ENCODE data around the gene RICTOR. TPM values are rescaled to one million over a fixed set of nuclear protein-coding genes. Genes with fewer than 3 reads are reported as not detected.
A peak's percentile ranks its signal among the peaks of the same experiment; 100 is the strongest.

Gene RICTOR
- total RNA-seq, 1 donor from 2014 or later = 35.3 TPM

DNA sequence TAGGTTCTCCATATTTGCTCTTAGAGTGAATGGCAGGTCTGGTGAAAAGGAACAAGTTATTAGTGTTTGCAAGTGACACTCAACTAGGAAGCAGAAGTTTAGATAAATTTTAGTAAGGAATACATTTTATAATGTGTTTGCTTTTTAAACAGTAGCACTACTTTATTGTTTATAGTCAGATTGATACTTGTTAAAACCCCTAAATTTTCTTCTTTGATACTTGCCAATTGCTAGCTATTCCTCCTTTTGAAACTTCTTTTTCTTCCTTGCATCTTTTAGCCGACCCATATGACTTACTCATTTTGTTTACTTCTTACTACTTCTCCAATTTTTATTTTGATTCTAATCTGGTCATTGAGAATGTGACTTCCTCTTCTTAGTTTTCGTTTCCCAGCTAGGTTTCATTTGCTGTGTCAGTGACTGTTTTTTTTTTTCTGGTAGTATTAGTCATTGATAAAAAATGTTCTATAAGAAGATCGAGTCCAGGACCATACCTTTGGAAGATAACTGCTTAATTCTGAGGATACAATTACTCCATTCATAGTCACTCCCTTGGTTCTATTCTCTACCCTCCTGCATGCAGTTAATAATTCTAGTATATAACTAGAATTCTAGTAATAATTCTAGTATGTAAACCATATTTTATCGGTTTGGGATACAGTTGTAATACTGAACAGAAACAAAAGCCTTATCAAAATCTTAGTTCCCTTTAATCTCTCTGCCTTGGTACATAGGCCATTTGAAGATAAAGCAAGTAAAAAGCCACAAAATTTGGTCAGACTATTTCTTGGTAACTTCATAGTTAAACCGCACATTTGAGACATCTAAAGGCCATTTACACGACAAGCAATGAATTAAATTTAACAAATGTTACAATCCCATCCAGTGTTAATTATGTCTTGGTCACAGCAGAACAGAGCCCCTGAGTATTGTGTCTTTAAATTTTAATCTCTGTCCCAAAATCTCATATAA is 2.8 kb upstream of the RICTOR start:
- no peak for TF ChIP-seq CTCF (IDR thresholded peaks at IDR 0.05; ENCODE audit: unreplicated experiment)
- Mint-ChIP-seq H3K9me3 (ENCODE audit: unreplicated experiment) (no peaks in the 10 kb centered on the region), H3K4me3 (ENCODE audit: unreplicated experiment) (no peak overlapping the region), H3K4me1 (ENCODE audit: unreplicated experiment) (peaks cover 13% of the 10 kb centered on the region), H3K27ac (ENCODE audit: unreplicated experiment) (no peak overlapping the region), H3K36me3 (ENCODE audit: low read depth, unreplicated experiment) (peaks cover 12% of the 10 kb centered on the region), H3K27me3 (ENCODE audit: unreplicated experiment) (peaks cover 12% of the 10 kb centered on the region)
- no peak for DNase-seq (ENCODE audit: low spot score)

DNA sequence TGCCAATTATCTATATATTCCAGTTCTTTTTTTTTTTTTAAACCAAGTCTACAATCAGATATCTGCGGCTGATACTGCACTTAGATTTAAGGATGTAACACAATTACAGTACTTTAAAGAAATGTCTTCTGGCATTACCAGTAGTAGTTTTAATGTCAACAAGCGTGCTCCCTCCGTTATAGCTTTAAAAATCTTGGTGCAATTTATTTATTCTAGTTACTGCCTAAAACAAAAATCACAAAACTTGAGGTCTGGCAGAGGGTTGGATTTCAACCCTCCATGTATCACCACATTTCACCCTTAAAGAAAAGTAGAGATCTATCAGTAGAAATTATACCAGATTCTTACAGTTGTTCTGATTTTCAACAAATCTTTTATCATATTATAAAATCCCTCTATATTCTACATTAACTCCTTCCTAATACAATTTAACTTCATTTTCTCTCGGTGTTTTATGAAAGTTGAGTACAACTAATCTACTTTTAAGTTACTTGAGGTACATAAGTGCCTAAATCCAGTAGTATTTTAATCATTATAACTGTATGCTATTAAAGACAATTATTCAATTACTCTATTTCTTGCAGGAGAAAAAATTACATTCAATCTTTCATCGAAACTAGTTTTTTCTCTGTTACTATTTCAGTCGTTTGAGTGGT is 2.0 kb upstream of the RICTOR start:
- H3K4me1 Mint-ChIP-seq (ENCODE audit: unreplicated experiment) = peaks cover 17% of the 10 kb centered on the region
- H3K27me3 Mint-ChIP-seq (ENCODE audit: unreplicated experiment) = peaks cover 12% of the 10 kb centered on the region
- no peak for TF ChIP-seq CTCF (IDR thresholded peaks at IDR 0.05; ENCODE audit: unreplicated experiment)
- DNase-seq (ENCODE audit: low spot score) = no peak
- no peak overlapping the region for H3K4me3 Mint-ChIP-seq (ENCODE audit: unreplicated experiment)
- H3K27ac Mint-ChIP-seq (ENCODE audit: unreplicated experiment) = no peak overlapping the region
- peaks cover 12% of the 10 kb centered on the region for H3K36me3 Mint-ChIP-seq (ENCODE audit: low read depth, unreplicated experiment)
- H3K9me3 Mint-ChIP-seq (ENCODE audit: unreplicated experiment) = no peaks in the 10 kb centered on the region

DNA sequence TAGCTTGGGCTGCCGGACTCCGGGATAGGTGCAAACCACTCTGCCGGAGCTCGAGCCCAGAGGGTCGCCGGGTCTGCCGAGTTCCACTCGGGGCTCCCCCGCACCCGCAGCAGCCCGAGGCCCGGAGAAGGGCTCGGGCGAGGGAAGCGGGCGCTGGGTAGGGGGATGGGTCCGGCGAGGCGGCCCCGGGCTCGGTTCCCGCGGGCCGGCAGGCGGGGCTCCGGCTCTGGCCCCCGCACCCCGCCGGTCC is 507 bp downstream of the RICTOR start:
- Mint-ChIP-seq H3K4me3 (ENCODE audit: unreplicated experiment) (peak overlapping the region; percentile 96), H3K27me3 (ENCODE audit: unreplicated experiment) (peaks cover 12% of the 10 kb centered on the region), H3K27ac (ENCODE audit: unreplicated experiment) (peak overlapping the region; percentile 97), H3K4me1 (ENCODE audit: unreplicated experiment) (peaks cover 17% of the 10 kb centered on the region), H3K9me3 (ENCODE audit: unreplicated experiment) (no peaks in the 10 kb centered on the region), H3K36me3 (ENCODE audit: low read depth, unreplicated experiment) (peaks cover 12% of the 10 kb centered on the region)
- DNase-seq (ENCODE audit: low spot score) = peak; percentile 57
- no peak for TF ChIP-seq CTCF (IDR thresholded peaks at IDR 0.05; ENCODE audit: unreplicated experiment)

GRCh38 chr5:39072925-39073766 is 1.1 kb downstream of the RICTOR start:
- no peak for TF ChIP-seq CTCF (IDR thresholded peaks at IDR 0.05; ENCODE audit: unreplicated experiment)

More at GRCh38 chr5:39072925-39073766, 1.1 kb downstream of the RICTOR start:
- H3K4me1 Mint-ChIP-seq (ENCODE audit: unreplicated experiment) = peaks cover 20% of the 10 kb centered on the region
- peak overlapping the region; percentile 97 for H3K27ac Mint-ChIP-seq (ENCODE audit: unreplicated experiment)
- DNase-seq (ENCODE audit: low spot score) = peak; percentile 52
- H3K27me3 Mint-ChIP-seq (ENCODE audit: unreplicated experiment) = peaks cover 12% of the 10 kb centered on the region
- H3K4me3 Mint-ChIP-seq (ENCODE audit: unreplicated experiment) = peak overlapping the region; percentile 96
- H3K36me3 Mint-ChIP-seq (ENCODE audit: low read depth, unreplicated experiment) = peaks cover 16% of the 10 kb centered on the region
- H3K9me3 Mint-ChIP-seq (ENCODE audit: unreplicated experiment) = no peaks in the 10 kb centered on the region

Data from endothelial cell (in vitro differentiated cells).